ENCODE measurements around the gene COPS2. TPM values are rescaled to one million over a fixed set of nuclear protein-coding genes. Genes with fewer than 3 reads are reported as not detected.
"Not testable (repeated sequence)": the region's sequence is repeated elsewhere in the genome, so short reads cannot be mapped to it uniquely, and the experiment has no call there.

COPS2 gene
- total RNA-seq, 1 experiment from 2014 or later, result 83.8 TPM

DNA sequence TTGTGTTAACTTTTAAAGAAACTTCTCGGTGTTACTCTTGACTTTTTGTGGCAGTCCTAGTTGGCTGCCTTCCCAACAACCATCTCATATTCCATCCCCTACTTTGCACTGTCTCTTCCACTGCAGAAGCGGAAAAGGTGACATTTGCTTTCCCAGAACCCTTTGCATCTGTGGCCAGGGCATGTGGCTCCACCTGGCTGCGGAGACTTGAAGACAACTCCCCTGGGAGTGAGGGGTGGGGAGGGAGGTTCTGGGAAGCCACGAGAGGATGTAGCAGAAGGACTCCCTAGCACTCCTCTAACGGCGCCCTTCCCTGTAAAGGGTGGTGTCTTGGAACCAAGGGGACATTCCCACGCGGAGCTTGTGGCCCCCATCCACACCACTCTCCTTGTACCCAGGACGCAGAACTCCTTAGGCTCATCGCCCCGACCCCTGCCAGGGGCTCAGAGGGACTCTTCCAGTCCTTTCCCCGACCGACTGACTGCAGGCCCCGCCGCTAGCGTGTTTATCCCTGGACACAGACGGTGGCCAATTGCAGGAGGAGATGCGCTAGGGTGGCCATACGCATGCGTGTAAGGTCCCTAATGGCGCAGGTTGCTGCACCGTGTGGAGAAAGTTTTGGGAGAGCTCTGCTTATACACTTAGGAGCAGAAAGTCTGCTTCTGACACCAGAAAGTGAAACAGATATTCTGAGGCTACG lies 75.9 kb downstream of the COPS2 start:
- Histone ChIP-seq H3K9me3 (no peaks in the 10 kb centered on the region), H3K27me3 (replicated peaks; ENCODE audit: control insufficient read depth, insufficient read depth, low read length) (no peaks in the 10 kb centered on the region), H3K36me3 (ENCODE audit: control insufficient read depth, insufficient read depth, low read length) (no peaks in the 10 kb centered on the region), H3K4me3 (ENCODE audit: low read depth, low read length) (no peak overlapping the region), H3K4me1 (no peaks in the 10 kb centered on the region)
- POLR2A ChIA-PET, result no interaction called here
- H3K27ac Mint-ChIP-seq (ENCODE audit: unreplicated experiment), result no peak overlapping the region
- H3K9me3 Mint-ChIP-seq (ENCODE audit: unreplicated experiment), result no peaks in the 10 kb centered on the region
- peak in 1 of 2 experiments; percentile 15 for DNase-seq
- H3K4me1 Mint-ChIP-seq (ENCODE audit: low read depth, unreplicated experiment), result no peaks in the 10 kb centered on the region
- intact Hi-C loops (cut with micrococcal nuclease; ENCODE audit: unreplicated experiment), result no loop called here
- no peaks in the 10 kb centered on the region for H3K36me3 Mint-ChIP-seq (ENCODE audit: insufficient read depth, unreplicated experiment)
- TF ChIP-seq, protein P1, sequence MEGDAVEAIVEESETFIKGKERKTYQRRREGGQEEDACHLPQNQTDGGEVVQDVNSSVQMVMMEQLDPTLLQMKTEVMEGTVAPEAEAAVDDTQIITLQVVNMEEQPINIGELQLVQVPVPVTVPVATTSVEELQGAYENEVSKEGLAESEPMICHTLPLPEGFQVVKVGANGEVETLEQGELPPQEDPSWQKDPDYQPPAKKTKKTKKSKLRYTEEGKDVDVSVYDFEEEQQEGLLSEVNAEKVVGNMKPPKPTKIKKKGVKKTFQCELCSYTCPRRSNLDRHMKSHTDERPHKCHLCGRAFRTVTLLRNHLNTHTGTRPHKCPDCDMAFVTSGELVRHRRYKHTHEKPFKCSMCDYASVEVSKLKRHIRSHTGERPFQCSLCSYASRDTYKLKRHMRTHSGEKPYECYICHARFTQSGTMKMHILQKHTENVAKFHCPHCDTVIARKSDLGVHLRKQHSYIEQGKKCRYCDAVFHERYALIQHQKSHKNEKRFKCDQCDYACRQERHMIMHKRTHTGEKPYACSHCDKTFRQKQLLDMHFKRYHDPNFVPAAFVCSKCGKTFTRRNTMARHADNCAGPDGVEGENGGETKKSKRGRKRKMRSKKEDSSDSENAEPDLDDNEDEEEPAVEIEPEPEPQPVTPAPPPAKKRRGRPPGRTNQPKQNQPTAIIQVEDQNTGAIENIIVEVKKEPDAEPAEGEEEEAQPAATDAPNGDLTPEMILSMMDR (IDR thresholded peaks at IDR 0.05; ENCODE audit: insufficient read depth in 1 of 2, low read depth in 1 of 2, low read length in 1 of 2, severe bottlenecking in 1 of 2, unreplicated experiment in 1 of 2), result peak in 1 of 2 experiments; percentile 17
- no TSS peak for BruUV-seq (replicated peaks)
- CTCF ChIA-PET, result no interaction called here
- no peak overlapping the region for H3K4me3 Mint-ChIP-seq (ENCODE audit: unreplicated experiment)
- H3K27me3 Mint-ChIP-seq (ENCODE audit: insufficient read depth, unreplicated experiment), result no peaks in the 10 kb centered on the region

DNA sequence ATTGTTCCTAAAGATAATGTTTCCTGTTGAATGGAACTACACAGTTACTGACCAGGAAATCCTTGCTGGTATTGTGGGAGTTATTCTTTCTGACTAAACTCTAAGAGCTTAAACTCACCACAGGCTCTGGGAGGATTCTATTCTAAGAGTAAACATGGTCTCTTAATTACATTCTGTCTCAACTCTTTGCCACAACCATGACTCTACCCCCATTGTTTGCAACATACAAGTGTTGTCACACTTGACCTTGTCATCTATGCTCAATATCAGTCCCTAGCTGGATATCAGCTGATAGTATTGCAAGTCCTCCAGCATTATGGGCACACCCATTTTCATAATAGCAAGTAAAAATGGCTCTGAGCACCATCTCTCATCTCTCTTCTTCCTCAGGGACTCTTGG lies 79.5 kb downstream of the COPS2 start:
- TF ChIP-seq, protein P1 (IDR thresholded peaks at IDR 0.05; ENCODE audit: insufficient read depth in 1 of 2, low read depth in 1 of 2, low read length in 1 of 2, severe bottlenecking in 1 of 2, unreplicated experiment in 1 of 2), result no peak
- H3K27ac Mint-ChIP-seq (ENCODE audit: unreplicated experiment), result no peak overlapping the region
- Histone ChIP-seq H3K4me3 (ENCODE audit: low read depth, low read length) (no peak overlapping the region), H3K27me3 (replicated peaks; ENCODE audit: control insufficient read depth, insufficient read depth, low read length) (no peaks in the 10 kb centered on the region), H3K36me3 (ENCODE audit: control insufficient read depth, insufficient read depth, low read length) (no peaks in the 10 kb centered on the region), H3K9me3 (no peaks in the 10 kb centered on the region), H3K4me1 (no peaks in the 10 kb centered on the region)
- no TSS peak for BruUV-seq (replicated peaks)
- POLR2A ChIA-PET, result no interaction called here
- no peak overlapping the region for H3K4me3 Mint-ChIP-seq (ENCODE audit: unreplicated experiment)
- CTCF ChIA-PET, result no interaction called here
- no peaks in the 10 kb centered on the region for H3K36me3 Mint-ChIP-seq (ENCODE audit: insufficient read depth, unreplicated experiment)
- no peak for DNase-seq
- no peaks in the 10 kb centered on the region for H3K9me3 Mint-ChIP-seq (ENCODE audit: unreplicated experiment)
- intact Hi-C loops (cut with micrococcal nuclease; ENCODE audit: unreplicated experiment), result no loop called here
- peaks cover 14% of the 10 kb centered on the region for H3K27me3 Mint-ChIP-seq (ENCODE audit: insufficient read depth, unreplicated experiment)
- no peaks in the 10 kb centered on the region for H3K4me1 Mint-ChIP-seq (ENCODE audit: low read depth, unreplicated experiment)

DNA sequence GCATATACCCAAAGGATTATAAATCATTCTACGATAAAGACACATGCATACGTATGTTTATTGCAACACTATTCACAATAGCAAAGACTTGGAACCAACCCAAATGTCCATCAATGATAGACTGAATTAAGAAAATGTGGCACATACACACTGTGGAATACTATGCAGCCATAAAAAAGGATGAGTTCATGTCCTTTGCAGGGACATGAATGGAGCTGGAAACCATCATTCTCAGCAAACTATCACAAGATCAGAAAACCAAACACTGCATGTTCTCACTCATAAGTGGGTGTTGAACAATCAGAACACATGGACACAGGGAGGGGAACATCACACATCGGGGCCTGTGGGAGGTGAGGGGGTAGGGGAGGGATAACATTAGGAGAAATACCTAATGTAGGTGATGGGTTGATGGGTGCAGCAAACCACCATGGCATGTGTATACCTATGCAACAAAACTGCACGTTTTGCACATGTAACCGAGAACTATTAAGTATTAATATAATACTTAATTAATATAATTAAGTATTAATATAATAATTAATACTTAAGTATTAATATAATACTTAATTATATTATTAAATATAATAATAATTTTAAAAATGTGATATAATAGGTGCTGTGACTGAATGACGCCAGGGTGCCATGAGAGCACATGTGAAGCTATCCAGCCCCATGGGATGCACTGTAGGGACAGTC lies 80.7 kb downstream of the COPS2 start:
- CTCF ChIA-PET; H3K9me3 Mint-ChIP-seq (ENCODE audit: unreplicated experiment); H3K4me1 Mint-ChIP-seq (ENCODE audit: low read depth, unreplicated experiment): not testable (repeated sequence)

More for the DNA sequence above, 80.7 kb downstream of the COPS2 start:
- H3K4me3 ChIP-seq (ENCODE audit: low read depth, low read length); H3K9me3 ChIP-seq; BruUV-seq (replicated peaks); H3K36me3 Mint-ChIP-seq (ENCODE audit: insufficient read depth, unreplicated experiment); H3K36me3 ChIP-seq (ENCODE audit: control insufficient read depth, insufficient read depth, low read length); H3K27ac Mint-ChIP-seq (ENCODE audit: unreplicated experiment); POLR2A ChIA-PET; intact Hi-C loops (cut with micrococcal nuclease; ENCODE audit: unreplicated experiment); H3K27me3 ChIP-seq (replicated peaks; ENCODE audit: control insufficient read depth, insufficient read depth, low read length); H3K4me3 Mint-ChIP-seq (ENCODE audit: unreplicated experiment); H3K4me1 ChIP-seq; DNase-seq: not testable (repeated sequence)
- H3K27me3 Mint-ChIP-seq (ENCODE audit: insufficient read depth, unreplicated experiment), result peaks cover 22% of the 10 kb centered on the region

Small RNA genes within 50 kb of the gene (microRNA-seq; reads per million reads assigned to microRNA genes)
- not detected for gene MIR4716

Other genes starting within 250 kb of the COPS2 start
- gene SHC4, start 191.7 kb downstream of the COPS2 start, total RNA-seq (2022), result not detected in 2 replicates
- 27.9 and 29.7 TPM in 2 replicates for gene SECISBP2L, start 109.2 kb downstream of the COPS2 start, total RNA-seq (2022)
- 25.5 and 29.8 TPM in 2 replicates for gene GALK2, start 14.6 kb upstream of the COPS2 start, total RNA-seq (2022)

Measured in Caco-2 (cell line).